Motor neuron (in vitro differentiated cells): ENCODE results near the gene TNF. TPM values are rescaled to one million over a fixed set of nuclear protein-coding genes. Genes with fewer than 3 reads are reported as not detected.
A peak's percentile ranks its signal among the peaks of the same experiment; 100 is the strongest.

ENCODE experiments used
- ATAC-seq, 8 experiments: fragments of 200-7000 bp; cut with Tn5 transposase; replicated peaks in 6 of 8; 2 replicates each; pipeline ENCODE4 v1.8.0; 2021; ENCODE audit warnings: mild to moderate bottlenecking in 8 of 8, moderate library complexity in 8 of 8
- H3K27ac ChIP-seq, 2 donors: fragments of 250-450 bp; sonication (Bioruptor Pico); 2 replicates each; pipeline ENCODE4 v1.9.0; 2021; ENCODE audit warnings: antibody characterized with exemption in 2 of 2, mild to moderate bottlenecking in 2 of 2, moderate library complexity in 1 of 2
- H3K4me1 ChIP-seq, 2 donors: fragments of 250-450 bp; sonication (Bioruptor Pico); replicated peaks in 1 of 2; 2 replicates each; pipeline ENCODE4 v1.6.1; 2021; ENCODE audit warnings: antibody characterized with exemption in 2 of 2, mild to moderate bottlenecking in 2 of 2, moderate library complexity in 1 of 2
- H3K4me3 ChIP-seq, 5 donors: fragments of 250-450 bp; sonication (Bioruptor Pico); 2 replicates each; pipeline ENCODE4 v1.9.0; 2021; ENCODE audit warnings: antibody characterized with exemption in 5 of 5, mild to moderate bottlenecking in 5 of 5, moderate library complexity in 4 of 5
- WGBS, 10 experiments: fragments of 450-650 bp; shearing (Covaris generic); methylation state at CpG; one replicate each; pipeline ENCODE4 v1.0.0; 2022; 5-methylcytosine and 5-hydroxymethylcytosine counted together
- in situ Hi-C, 9 experiments: fragments of 400-800 bp; cut with MboI; loops; one replicate each; pipeline ENCODE4 v1.15.0; 2021; ENCODE audit warnings: low sequenced_read_pairs in 9 of 9, low pct_unique_long_range_greater_than_20kb in 2 of 9; ENCODE audit not compliant: unreplicated experiment in 9 of 9
- total RNA-seq, 8 experiments: library from RNA; unstranded; fragments of 300-600 nt; gene quantifications; 2 replicates each; pipeline versions ENCODE4 v1.2.3 to v1.2.4, GENCODE V29; 2022

Gene TNF
- total RNA-seq, 8 experiments from 2014 or later = 0.17 to 3.9 (median 0.68) TPM; not detected in 4

GRCh38 chr6:31534011-31534410, 41.4 kb upstream of the TNF start:
- in situ Hi-C loops = loop anchor here in 1 of 9 experiments (25.0 kb wide), 1 partner anchor 653 kb away; the partner anchor contains the start of genes AGER, AGPAT1, GPSM3 and PBX2
- no peak overlapping the region for H3K4me3 ChIP-seq
- H3K4me1 ChIP-seq = peaks cover 3 to 5% of the 10 kb centered on the region in 2 donors
- no peak overlapping the region for H3K27ac ChIP-seq
- peak in 3 of 8 experiments; percentile 6 to 9 (median 7) for ATAC-seq
- 40 to 100% (median 92%) methylated on average over 1 to 6 of the region's 6 CpGs; no CpG with 5 or more reads in 1 of the 10 experiments for WGBS, 10 experiments

- Histone ChIP-seq H3K4me1 (peaks cover 8 to 10% of the 10 kb centered on the region in 2 donors), H3K4me3 (no peak overlapping the region), H3K27ac (no peak overlapping the region)
- peak in 5 of 8 experiments; percentile 4 to 30 (median 18) for ATAC-seq
- in situ Hi-C loops = loop anchor here in 1 of 9 experiments (25.0 kb wide), 1 partner anchor 653 kb away; the partner anchor contains the start of genes AGER, AGPAT1, GPSM3 and PBX2
- 90 to 100% (median 93%) methylated on average over 4 to 23 of the region's 24 CpGs; no CpG with 5 or more reads in 4 of the 10 experiments for WGBS, 10 experiments
Measured at GRCh38 chr6:31534521-31535040, 40.8 kb upstream of the TNF start.

GRCh38 chr6:31535538-31536324, 39.6 kb upstream of the TNF start:
- ATAC-seq = no peak
- H3K27ac ChIP-seq = no peak overlapping the region
- WGBS, 10 experiments = 57 to 100% (median 100%) methylated on average over 1 to 2 of the region's 2 CpGs; no CpG with 5 or more reads in 2 of the 10 experiments
- in situ Hi-C loops = loop anchor here in 1 of 9 experiments (25.0 kb wide), 1 partner anchor 652 kb away; the partner anchor contains the start of genes AGER, AGPAT1, GPSM3 and PBX2
- H3K4me3 ChIP-seq = no peak overlapping the region
- peaks cover 18% of the 10 kb centered on the region in 2 donors for H3K4me1 ChIP-seq

- H3K4me3 ChIP-seq = no peak overlapping the region
- in situ Hi-C loops = loop anchor here in 1 of 9 experiments (25.0 kb wide), 1 partner anchor 648 kb away; the partner anchor contains the start of genes AGER, AGPAT1, GPSM3 and PBX2
- ATAC-seq = no peak
- 45 to 97% (median 81%) methylated on average over 2 to 5 of the region's 6 CpGs; no CpG with 5 or more reads in 3 of the 10 experiments for WGBS, 10 experiments
- H3K4me1 ChIP-seq = peaks cover 22 to 24% of the 10 kb centered on the region in 2 donors
- no peak overlapping the region for H3K27ac ChIP-seq
Measured at GRCh38 chr6:31538805-31539400, 36.5 kb upstream of the TNF start.

- WGBS, 10 experiments = 0 to 21% (median 8%) methylated on average over 2 to 4 of the region's 4 CpGs
- in situ Hi-C loops = loop anchor here in 3 of 9 experiments (10.0 to 25.0 kb wide), 2 partner anchors 54 to 647 kb away; partner anchors contain the start of genes NCR3 (in 2 of the 3), AGER (in 1 of the 3), AGPAT1 (in 1 of the 3) and GPSM3 (in 1 of the 3)
- Histone ChIP-seq H3K4me3 (peak overlapping the region; percentile 53 to 91 (median 69)), H3K4me1 (peaks cover 22 to 27% of the 10 kb centered on the region in 2 donors), H3K27ac (peak overlapping the region in 1 of 2 donors; percentile 95)
- no peak for ATAC-seq
Measured at GRCh38 chr6:31540640-31541039, 34.7 kb upstream of the TNF start.

GRCh38 chr6:31541059-31541657, 34.2 kb upstream of the TNF start:
- Histone ChIP-seq H3K27ac (peak overlapping the region; percentile 87 to 95), H3K4me3 (peak overlapping the region; percentile 53 to 91 (median 69)), H3K4me1 (peaks cover 22 to 29% of the 10 kb centered on the region in 2 donors)
- 0 to 5% (median 1%) methylated on average over 1 to 15 of the region's 21 CpGs for WGBS, 10 experiments
- ATAC-seq = peak in 3 of 8 experiments; percentile 20 to 42 (median 33)
- in situ Hi-C loops = loop anchor here in 3 of 9 experiments (10.0 to 25.0 kb wide), 2 partner anchors 54 to 646 kb away; partner anchors contain the start of genes NCR3 (in 2 of the 3), AGER (in 1 of the 3), AGPAT1 (in 1 of the 3) and GPSM3 (in 1 of the 3)

GRCh38 chr6:31541658-31542521, 33.5 kb upstream of the TNF start, which contains the start of gene DDX39B:
Gene DDX39B, minus strand, starts transcription at chr6:31542003. Its CDS starts 1,471 bp downstream, at chr6:31540532.
- Histone ChIP-seq H3K4me1 (peaks cover 22 to 29% of the 10 kb centered on the region in 2 donors), H3K27ac (peak within 1 kb of the TSS; percentile 87 to 95), H3K4me3 (peak within 1 kb of the TSS; percentile 53 to 91 (median 69))
- peak; percentile 70 to 83 (median 76) for ATAC-seq
- WGBS, 10 experiments = 0 to 4% (median 0%) methylated on average over 3 to 31 of the region's 43 CpGs
- in situ Hi-C loops = loop anchor here in 3 of 9 experiments (10.0 to 25.0 kb wide), 2 partner anchors 53 to 645 kb away; partner anchors contain the start of genes NCR3 (in 2 of the 3), AGER (in 1 of the 3), AGPAT1 (in 1 of the 3) and GPSM3 (in 1 of the 3)

- in situ Hi-C loops = loop anchor here in 3 of 9 experiments (10.0 to 25.0 kb wide), 2 partner anchors 51 to 644 kb away; partner anchors contain the start of genes NCR3 (in 2 of the 3), AGER (in 1 of the 3), AGPAT1 (in 1 of the 3) and GPSM3 (in 1 of the 3)
- no peak overlapping the region for H3K4me3 ChIP-seq
- 58 to 100% (median 92%) methylated on average over 2 to 6 of the region's 6 CpGs; no CpG with 5 or more reads in 2 of the 10 experiments for whole genome bisulfite sequencing, 10 experiments
- peaks cover 29 to 35% of the 10 kb centered on the region in 2 donors for H3K4me1 ChIP-seq
- no peak for ATAC-seq
- no peak overlapping the region for H3K27ac ChIP-seq
Measured at GRCh38 chr6:31543639-31544038, 31.7 kb upstream of the TNF start.

GRCh38 chr6:31544676-31545075, 30.7 kb upstream of the TNF start:
- in situ Hi-C loops = loop anchor here in 3 of 9 experiments (10.0 to 25.0 kb wide), 2 partner anchors 50 to 643 kb away; partner anchors contain the start of genes NCR3 (in 2 of the 3), AGER (in 1 of the 3), AGPAT1 (in 1 of the 3) and GPSM3 (in 1 of the 3)

GRCh38 chr6:31545291-31545690, 30.1 kb upstream of the TNF start:
- H3K27ac ChIP-seq = no peak overlapping the region
- peak overlapping the region; percentile 46 to 78 (median 67) for H3K4me3 ChIP-seq
- in situ Hi-C loops = loop anchor here in 3 of 9 experiments (10.0 to 25.0 kb wide), 2 partner anchors 50 to 642 kb away; partner anchors contain the start of genes NCR3 (in 2 of the 3), AGER (in 1 of the 3), AGPAT1 (in 1 of the 3) and GPSM3 (in 1 of the 3)
- ATAC-seq = no peak
- WGBS, 10 experiments = 30 to 83% (median 60%) methylated on average over 1 to 7 of the region's 7 CpGs; no CpG with 5 or more reads in 5 of the 10 experiments
- H3K4me1 ChIP-seq = peaks cover 15 to 20% of the 10 kb centered on the region in 2 donors

More at GRCh38 chr6:31544676-31545075, 30.7 kb upstream of the TNF start:
- H3K4me1 ChIP-seq = peaks cover 21 to 26% of the 10 kb centered on the region in 2 donors
- ATAC-seq = no peak
- no peak overlapping the region for H3K27ac ChIP-seq
- H3K4me3 ChIP-seq = no peak overlapping the region
- WGBS, 10 experiments = 20 to 100% (median 73%) methylated on average over 1 of the region's 2 CpGs; no CpG with 5 or more reads in 2 of the 10 experiments
